Prostate gland (tissue), 2 donors: ENCODE measurements around the gene PPFIA1. TPM values are rescaled to one million over a fixed set of nuclear protein-coding genes. Genes with fewer than 3 reads are reported as not detected.
A peak's percentile ranks its signal among the peaks of the same experiment; 100 is the strongest.

ENCODE experiments used
- DNase-seq: peaks from one replicate; pipeline ENCODE4 v3.0.0-alpha.2; 2019; ENCODE audit warnings: low spot score
- H3K27ac ChIP-seq, 2 donors: fragments of 200-600 bp; sonication (generic); 2 replicates each; pipeline ENCODE4 v1.5.1; 2017 to 2019
- H3K27me3 ChIP-seq: fragments of 200-600 bp; sonication (generic); replicated peaks from 2 replicates; pipeline ENCODE4 v1.5.1; 2019; ENCODE audit not compliant: insufficient read depth
- H3K36me3 ChIP-seq, 2 donors: fragments of 200-600 bp; sonication (generic); 1 replicate in 1 of 2; 2 replicates in 1 of 2; pipeline versions ENCODE4 v1.5.1 to v1.8.1; 2017 to 2019
- H3K4me1 ChIP-seq: fragments of 200-600 bp; sonication (generic); replicated peaks from 2 replicates; pipeline ENCODE4 v1.5.1; 2019
- H3K4me3 ChIP-seq, 2 donors: fragments of 200-600 bp; sonication (generic); 2 replicates each; pipeline ENCODE4 v1.5.1; 2017 to 2019
- H3K9me3 ChIP-seq: fragments of 200-600 bp; sonication (generic); 2 replicates; pipeline ENCODE4 v1.5.1; 2017
- CTCF ChIP-seq, 4 experiments: fragments of 200-600 bp in 2 of 4; fragments of 450-650 bp in 2 of 4; sonication (generic) in 2 of 4; IDR thresholded peaks; 1 replicate in 3 of 4; 2 replicates in 1 of 4; pipeline ENCODE4 v1.5.1; 2016 to 2019; ENCODE audit warnings: antibody characterized with exemption in 4 of 4, mild to moderate bottlenecking in 2 of 4, moderate library complexity in 2 of 4
- POLR2A ChIP-seq: fragments of 450-650 bp; IDR thresholded peaks from one replicate; pipeline ENCODE4 v1.6.1; 2016; ENCODE audit warnings: antibody characterized with exemption, mild to moderate bottlenecking
- POLR2AphosphoS5 ChIP-seq: sonication (generic); formaldehyde crosslinking; IDR thresholded peaks from one replicate; pipeline ENCODE4 v1.6.1; 2017; ENCODE audit warnings: antibody characterized with exemption
- WGBS: methylation state at CpG from one replicate; pipeline ENCODE4 v1.1.5; 2018; 5-methylcytosine and 5-hydroxymethylcytosine counted together
- intact Hi-C: fragments of 100-400 bp; cut with DNase I; formaldehyde crosslinking; loops from one replicate; pipeline ENCODE4 v1.14.2; 2022
- total RNA-seq, 2 donors: library from RNA; depleted of rRNA; stranded (reverse); fragments of >200 nt; gene quantifications; one replicate each; pipeline ENCODE4 v1.1.0, GENCODE V29; 2016

Gene PPFIA1
- total RNA-seq, 2 donors from 2014 or later: 29.1 to 61.8 TPM

GRCh38 chr11:70322666-70323065 lies 52.2 kb downstream of the PPFIA1 start:
- H3K9me3 ChIP-seq: no peaks in the 10 kb centered on the region
- TF ChIP-seq POLR2A (no peak), CTCF (IDR thresholded peaks at IDR 0.05) (no peak), POLR2AphosphoS5 (no peak)
- no peaks in the 10 kb centered on the region for H3K36me3 ChIP-seq
- no peak overlapping the region for H3K4me3 ChIP-seq
- no peaks in the 10 kb centered on the region for H3K27me3 ChIP-seq
- no peak for DNase-seq
- no peak overlapping the region for H3K27ac ChIP-seq
- no peaks in the 10 kb centered on the region for H3K4me1 ChIP-seq
- intact Hi-C loops: loop anchor here (10.0 kb wide), 1 partner anchor 72 kb away; the partner anchor contains the start of gene CTTN
- 86% methylated on average over 2 of the region's 2 CpGs for WGBS

GRCh38 chr11:70323806-70324205 lies 53.3 kb downstream of the PPFIA1 start:
- TF ChIP-seq CTCF (IDR thresholded peaks at IDR 0.05): no peak
- no peak for TF ChIP-seq POLR2AphosphoS5
- no peak for TF ChIP-seq POLR2A
- Histone ChIP-seq H3K36me3 (no peaks in the 10 kb centered on the region), H3K4me1 (no peaks in the 10 kb centered on the region), H3K27me3 (no peaks in the 10 kb centered on the region), H3K4me3 (no peak overlapping the region), H3K9me3 (no peaks in the 10 kb centered on the region), H3K27ac (no peak overlapping the region)
- intact Hi-C loops: loop anchor here (10.0 kb wide), 1 partner anchor 71 kb away; the partner anchor contains the start of gene CTTN
- DNase-seq: no peak
- 88% methylated on average over 1 of the region's 1 CpG for WGBS

- intact Hi-C loops: loop anchor here (10.0 kb wide), 1 partner anchor 70 kb away; the partner anchor contains the start of gene CTTN
- Histone ChIP-seq H3K9me3 (no peaks in the 10 kb centered on the region), H3K27ac (no peak overlapping the region), H3K4me1 (no peaks in the 10 kb centered on the region), H3K27me3 (no peaks in the 10 kb centered on the region), H3K36me3 (no peaks in the 10 kb centered on the region), H3K4me3 (no peak overlapping the region)
- TF ChIP-seq POLR2AphosphoS5 (no peak), CTCF (IDR thresholded peaks at IDR 0.05) (no peak), POLR2A (no peak)
- no peak for DNase-seq
- whole genome bisulfite sequencing: 85% methylated on average over 10 of the region's 10 CpGs
Observed at GRCh38 chr11:70324376-70325115, 54.1 kb downstream of the PPFIA1 start.

GRCh38 chr11:70325824-70326223 lies 55.3 kb downstream of the PPFIA1 start:
- Histone ChIP-seq H3K36me3 (no peaks in the 10 kb centered on the region), H3K9me3 (no peaks in the 10 kb centered on the region), H3K4me1 (no peaks in the 10 kb centered on the region), H3K4me3 (no peak overlapping the region), H3K27me3 (no peaks in the 10 kb centered on the region), H3K27ac (no peak overlapping the region)
- DNase-seq: no peak
- intact Hi-C loops: loop anchor here (10.0 kb wide), 1 partner anchor 69 kb away; the partner anchor contains the start of gene CTTN
- WGBS: 86% methylated on average over 3 of the region's 3 CpGs
- TF ChIP-seq CTCF (IDR thresholded peaks at IDR 0.05): no peak
- TF ChIP-seq POLR2A: no peak
- TF ChIP-seq POLR2AphosphoS5: no peak

GRCh38 chr11:70326365-70326811 lies 55.9 kb downstream of the PPFIA1 start:
- peak; percentile 20 for DNase-seq
- intact Hi-C loops: loop anchor here (10.0 kb wide), 1 partner anchor 68 kb away; the partner anchor contains the start of gene CTTN
- Histone ChIP-seq H3K27me3 (no peaks in the 10 kb centered on the region), H3K36me3 (no peaks in the 10 kb centered on the region), H3K4me3 (no peak overlapping the region), H3K27ac (no peak overlapping the region), H3K4me1 (no peaks in the 10 kb centered on the region), H3K9me3 (no peaks in the 10 kb centered on the region)
- TF ChIP-seq POLR2AphosphoS5 (peak; percentile 65), CTCF (IDR thresholded peaks at IDR 0.05) (no peak), POLR2A (no peak)
- 35% methylated on average over 6 of the region's 6 CpGs for WGBS
